Fibroblast of mammary gland (primary cell): ENCODE measurements around the gene RNASE13.
A peak's percentile ranks its signal among the peaks of the same experiment; 100 is the strongest.
"Not testable (repeated sequence)": the region's sequence is repeated elsewhere in the genome, so short reads cannot be mapped to it uniquely, and the experiment has no call there.

Source experiments
- DNase-seq: peaks from one replicate; pipeline ENCODE4 v3.0.0-alpha.2; 2010; ENCODE audit warnings: low read depth
- H3K4me3 ChIP-seq: 2 replicates; pipeline ENCODE4 v1.5.1; 2011; ENCODE audit warnings: low read depth, mild to moderate bottlenecking, low read length, moderate library complexity; ENCODE audit not compliant: control insufficient read depth
- TF ChIP-seq, protein P1 (sequence below): conservative IDR thresholded peaks from 2 replicates; pipeline ENCODE4 v1.5.1; 2011; ENCODE audit warnings: low read depth, low read length, inconsistent platforms; ENCODE audit not compliant: control insufficient read depth, insufficient read depth

Gene RNASE13

DNA sequence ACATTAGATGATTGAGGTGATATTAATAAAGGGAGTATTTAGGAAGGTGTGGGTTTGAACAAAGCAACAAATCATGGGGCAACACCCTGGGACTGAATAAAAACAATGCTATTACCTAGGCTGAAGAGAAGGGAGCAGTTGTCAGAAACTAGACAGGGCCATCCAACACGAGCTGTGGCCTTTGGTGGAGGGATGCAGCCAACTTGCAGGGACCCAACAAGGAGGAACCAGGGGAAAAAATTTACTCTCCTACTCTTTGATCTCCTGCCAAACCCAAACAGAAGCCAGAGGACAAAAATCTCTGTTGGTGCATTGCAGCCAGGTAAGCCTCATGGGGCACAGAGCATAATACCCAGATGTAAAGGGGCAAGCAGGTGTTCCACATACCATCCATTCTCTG lies 23.5 kb downstream of the RNASE13 start:
- DNase-seq: no peak
- no peak overlapping the region for H3K4me3 ChIP-seq
- TF ChIP-seq, protein P1, sequence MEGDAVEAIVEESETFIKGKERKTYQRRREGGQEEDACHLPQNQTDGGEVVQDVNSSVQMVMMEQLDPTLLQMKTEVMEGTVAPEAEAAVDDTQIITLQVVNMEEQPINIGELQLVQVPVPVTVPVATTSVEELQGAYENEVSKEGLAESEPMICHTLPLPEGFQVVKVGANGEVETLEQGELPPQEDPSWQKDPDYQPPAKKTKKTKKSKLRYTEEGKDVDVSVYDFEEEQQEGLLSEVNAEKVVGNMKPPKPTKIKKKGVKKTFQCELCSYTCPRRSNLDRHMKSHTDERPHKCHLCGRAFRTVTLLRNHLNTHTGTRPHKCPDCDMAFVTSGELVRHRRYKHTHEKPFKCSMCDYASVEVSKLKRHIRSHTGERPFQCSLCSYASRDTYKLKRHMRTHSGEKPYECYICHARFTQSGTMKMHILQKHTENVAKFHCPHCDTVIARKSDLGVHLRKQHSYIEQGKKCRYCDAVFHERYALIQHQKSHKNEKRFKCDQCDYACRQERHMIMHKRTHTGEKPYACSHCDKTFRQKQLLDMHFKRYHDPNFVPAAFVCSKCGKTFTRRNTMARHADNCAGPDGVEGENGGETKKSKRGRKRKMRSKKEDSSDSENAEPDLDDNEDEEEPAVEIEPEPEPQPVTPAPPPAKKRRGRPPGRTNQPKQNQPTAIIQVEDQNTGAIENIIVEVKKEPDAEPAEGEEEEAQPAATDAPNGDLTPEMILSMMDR: no peak

DNA sequence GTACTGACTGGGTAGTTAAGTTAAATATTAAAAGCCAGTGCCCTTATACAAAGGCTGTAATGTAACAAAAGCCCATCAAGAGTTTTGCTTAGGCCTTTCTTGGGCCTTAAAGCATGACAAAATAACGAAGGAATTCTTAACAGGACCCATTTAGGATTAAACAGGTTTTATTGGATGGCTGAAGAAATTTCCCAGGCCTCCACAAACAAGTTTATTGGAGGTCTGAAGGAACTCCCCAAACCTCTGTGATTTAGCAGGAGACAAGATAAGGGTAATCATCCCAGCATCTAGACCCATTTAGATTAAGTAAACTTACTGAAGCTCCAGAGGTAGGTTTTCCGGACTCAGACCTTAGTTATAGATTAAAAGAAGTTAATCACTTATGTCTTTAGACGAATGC lies 24.9 kb downstream of the RNASE13 start:
- not testable (repeated sequence) for H3K4me3 ChIP-seq

DNA sequence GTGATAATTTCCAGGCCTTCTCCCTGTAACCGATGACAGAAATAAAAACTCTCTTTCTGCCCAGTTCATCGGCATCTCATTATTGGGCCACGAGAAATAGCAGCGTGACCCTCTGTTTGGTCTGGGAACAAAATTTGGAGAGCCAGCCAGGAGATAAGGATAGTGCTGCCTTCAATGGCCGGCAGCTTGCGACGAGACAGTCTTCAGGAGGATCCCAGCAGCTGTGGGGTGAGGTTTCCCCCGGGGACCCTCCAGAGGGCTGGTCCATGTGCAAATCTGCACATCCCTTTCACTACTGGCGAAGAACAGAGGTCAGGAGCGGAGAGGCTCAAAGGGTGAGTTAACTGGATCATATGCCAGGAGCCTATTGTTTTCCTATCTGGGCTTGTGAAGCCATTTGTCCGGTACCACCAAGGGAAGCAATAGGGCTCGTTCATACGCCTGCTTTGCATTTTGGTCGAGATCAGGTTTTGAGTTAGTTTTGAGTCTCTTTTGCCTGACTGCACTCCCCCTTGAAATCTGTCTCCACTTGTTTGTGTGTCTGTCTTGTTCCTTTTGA lies 30.7 kb downstream of the RNASE13 start:
- DNase-seq: no peak
- TF ChIP-seq, protein P1: no peak
- no peak overlapping the region for H3K4me3 ChIP-seq

More for the DNA sequence above, 24.9 kb downstream of the RNASE13 start:
- not testable (repeated sequence) for DNase-seq

DNA sequence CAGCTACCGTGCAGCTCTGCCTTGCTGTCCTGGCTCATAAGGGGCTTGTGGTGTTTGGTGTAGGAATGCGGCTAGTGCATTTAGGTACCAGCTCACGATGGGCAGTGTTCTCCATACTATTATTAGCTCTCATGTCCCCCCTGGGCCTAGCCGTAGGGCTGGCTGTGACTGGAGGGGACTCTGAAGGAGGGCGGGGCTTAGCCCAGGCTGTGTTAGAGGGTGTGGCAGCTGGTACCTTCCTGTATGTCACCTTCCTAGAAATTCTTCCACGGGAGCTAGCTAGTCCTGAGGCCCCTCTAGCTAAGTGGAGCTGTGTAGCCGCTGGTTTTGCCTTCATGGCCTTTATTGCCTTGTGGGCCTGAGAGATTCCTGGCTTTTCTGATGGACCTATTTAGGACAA lies 33.4 kb downstream of the RNASE13 start:
- DNase-seq: no peak
- TF ChIP-seq, protein P1: no peak
- H3K4me3 ChIP-seq: no peak overlapping the region

DNA sequence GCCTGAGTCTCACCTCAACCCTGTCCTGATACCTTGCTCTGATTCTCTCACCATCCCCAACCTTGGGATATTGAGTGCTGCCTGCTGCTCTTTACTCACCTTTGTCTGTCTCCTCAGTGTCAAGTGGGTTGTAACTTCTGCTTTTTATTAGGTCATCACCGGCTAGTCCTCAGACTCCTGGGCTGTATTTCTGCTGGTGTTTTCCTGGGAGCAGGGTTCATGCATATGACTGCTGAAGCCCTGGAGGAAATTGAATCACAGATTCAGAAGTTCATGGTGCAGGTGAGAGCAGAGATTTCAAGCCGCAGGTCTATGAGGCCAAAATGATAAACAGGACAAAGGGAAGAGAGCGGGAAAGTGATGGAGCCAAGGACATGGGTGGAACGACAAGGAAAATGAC lies 35.0 kb downstream of the RNASE13 start:
- no peak for DNase-seq
- TF ChIP-seq, protein P1: no peak
- H3K4me3 ChIP-seq: no peak overlapping the region

DNA sequence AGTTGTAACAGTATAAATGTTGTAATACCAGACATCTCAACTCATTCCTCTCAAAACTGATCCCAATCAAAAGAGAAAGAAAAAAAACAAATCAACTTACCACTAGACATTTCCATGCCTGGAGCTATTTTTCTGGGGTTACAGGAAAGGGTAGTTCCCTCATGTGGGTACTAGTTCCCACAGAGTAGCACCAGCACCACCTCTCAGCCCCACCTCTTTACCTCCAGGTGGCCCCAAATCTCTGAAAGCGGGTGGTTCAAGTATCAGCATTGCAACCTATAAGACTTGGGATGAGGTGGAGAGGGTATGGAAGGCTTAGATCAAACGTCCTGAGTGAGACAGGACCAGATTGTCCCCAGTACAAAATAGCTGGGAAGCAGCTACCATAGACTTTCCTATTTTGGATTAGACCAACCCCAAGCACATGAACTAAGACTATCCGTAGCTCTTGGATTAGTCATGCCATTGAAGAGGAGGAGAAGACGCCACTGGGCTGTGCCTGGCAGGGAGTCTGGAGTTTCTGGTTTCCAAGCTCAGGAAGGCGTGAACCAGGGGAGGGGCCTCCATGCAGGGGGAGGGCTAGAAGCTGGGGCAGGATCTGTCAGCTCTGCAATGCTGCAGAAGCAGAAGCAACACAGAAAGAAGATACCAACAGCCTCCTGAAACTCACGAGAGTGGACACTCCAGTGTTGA lies 35.8 kb downstream of the RNASE13 start, which contains the start of gene SLC39A2:
Gene SLC39A2 (plus strand): TSS at position 620 of the 693 bp plus-strand sequence. CDS start 154 bp downstream, outside the sequence.
- TF ChIP-seq, protein P1: no peak
- DNase-seq: peak; percentile 80
- H3K4me3 ChIP-seq: no peak within 1 kb of the TSS

DNA sequence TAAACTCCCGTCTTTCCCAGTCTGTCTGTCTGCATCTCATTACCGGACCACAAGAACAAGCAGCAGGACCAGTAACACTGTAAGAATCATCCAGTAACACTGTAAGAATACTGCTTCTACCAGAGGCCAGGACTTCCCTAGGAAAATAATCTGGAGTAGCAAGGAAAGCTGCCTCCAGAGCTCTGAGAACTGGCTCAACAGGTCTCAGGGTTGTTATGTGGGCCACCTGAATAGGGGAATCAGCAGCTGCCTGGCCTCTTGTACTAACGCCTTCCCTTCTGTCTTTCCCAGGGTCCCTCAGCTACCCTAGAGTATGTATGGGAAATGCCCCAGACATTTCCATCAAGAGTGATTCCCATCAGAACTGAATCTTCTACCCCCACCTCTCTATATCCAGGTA lies 36.5 kb downstream of the RNASE13 start:
- no peak overlapping the region for H3K4me3 ChIP-seq
- DNase-seq: no peak
- TF ChIP-seq, protein P1: no peak
